K562 (cell line): ENCODE data around the gene C17orf113. TPM values are rescaled to one million over a fixed set of nuclear protein-coding genes. Genes with fewer than 3 reads are reported as not detected.

ENCODE experiments used
- ATAC-seq: fragments of 200-7000 bp; cut with Tn5 transposase; 3 replicates; pipeline ENCODE4 v1.9.1; 2020; ENCODE audit warnings: moderate library complexity
- BruUV-seq: library from RNA; stranded (reverse); fragments of 400-500 nt; replicated peaks from 2 replicates; lab custom pipeline; 2021; lab: Mats Ljungman, UMichigan
- CTCF ChIA-PET: fragments of 300-600 bp; formaldehyde crosslinking; extraction: SDS; loops from one replicate; lab custom pipeline; 2021; ENCODE audit warnings: low intra/inter-chr PET ratio; lab: Yijun Ruan, JAX
- POLR2A ChIA-PET: fragments of 300-600, 350-650 bp; sonication (Branson Sonifier 250); formaldehyde crosslinking; extraction: SDS; loops from one replicate; lab custom pipeline; 2021; ENCODE audit warnings: antibody characterized with exemption, inconsistent platforms; lab: Yijun Ruan, JAX
- DNase-seq, 4 experiments: peaks; one replicate each; pipeline versions ENCODE4 v3.0.0 to v3.0.0-alpha.2; 2011 to 2018; ENCODE audit warnings: low spot score in 3 of 4, mixed read lengths in 3 of 4; ENCODE audit errors: extremely low read depth in 1 of 4
- FAIRE-seq: peaks from 2 replicates; lab custom pipeline; 2011; peaks lifted over from hg19 to GRCh38; lab: Jason Lieb, UNC
- H2AFZ ChIP-seq: 2 replicates; pipeline ENCODE4 v1.6.0; 2011; ENCODE audit warnings: low read depth, low read length, control low read depth, inconsistent platforms
- H3K27ac ChIP-seq: fragments of 200-600 bp; 3 replicates; pipeline ENCODE4 v1.8.0; 2011; ENCODE audit warnings: low read depth, mild to moderate bottlenecking, control low read depth, inconsistent platforms, low read length, moderate library complexity, mixed read lengths; ENCODE audit errors: extremely low read depth
- H3K27me3 ChIP-seq, 2 experiments: fragments of 300-600 bp in 1 of 2; 2 replicates in 1 of 2; 3 replicates in 1 of 2; pipeline versions ENCODE4 v1.6.0 to v1.8.0; 2011; ENCODE audit warnings: inconsistent platforms in 2 of 2, low read length in 2 of 2, mild to moderate bottlenecking in 1 of 2, mixed read lengths in 1 of 2, moderate library complexity in 1 of 2; ENCODE audit not compliant: control insufficient read depth in 2 of 2, insufficient read depth in 2 of 2
- H3K36me3 ChIP-seq: fragments of 300-600 bp; 3 replicates; pipeline ENCODE4 v1.8.0; 2011; ENCODE audit warnings: mild to moderate bottlenecking, low read length, inconsistent platforms; ENCODE audit not compliant: control insufficient read depth, insufficient read depth
- H3K4me1 ChIP-seq, 2 experiments: fragments of 200-600 bp in 1 of 2; replicated peaks in 1 of 2; 2 replicates in 1 of 2; 3 replicates in 1 of 2; pipeline versions ENCODE4 v1.5.1 to v1.8.0; 2011; ENCODE audit warnings: inconsistent platforms in 2 of 2, low read length in 2 of 2, mild to moderate bottlenecking in 1 of 2, mixed read lengths in 1 of 2, moderate library complexity in 1 of 2; ENCODE audit not compliant: control insufficient read depth in 2 of 2, insufficient read depth in 2 of 2
- H3K4me2 ChIP-seq: 2 replicates; pipeline ENCODE4 v1.6.1; 2011; ENCODE audit warnings: low read length, control low read depth, inconsistent platforms, mixed read lengths; ENCODE audit not compliant: insufficient read depth
- H3K4me3 ChIP-seq: fragments of 200-600 bp; sonication (generic), shearing (Covaris generic); 2 replicates; pipeline ENCODE4 v1.5.1; 2016; ENCODE audit warnings: control low read depth, inconsistent platforms
- H3K79me2 ChIP-seq: fragments of 200-600 bp; 3 replicates; pipeline ENCODE4 v1.8.0; 2011; ENCODE audit warnings: low read length, inconsistent platforms; ENCODE audit not compliant: control insufficient read depth, insufficient read depth
- H3K9ac ChIP-seq, 2 experiments: 2 replicates each; pipeline versions ENCODE4 v1.6.0 to v1.6.1; 2011; ENCODE audit warnings: low read depth in 2 of 2, low read length in 2 of 2, control low read depth in 1 of 2, inconsistent platforms in 1 of 2, mild to moderate bottlenecking in 1 of 2, mixed read lengths in 1 of 2; ENCODE audit not compliant: insufficient read depth in 1 of 2
- H3K9me1 ChIP-seq: one replicate; pipeline ENCODE4 v1.6.0; 2011; ENCODE audit warnings: inconsistent platforms, mild to moderate bottlenecking, low read length, moderate library complexity; ENCODE audit not compliant: control insufficient read depth, insufficient read depth
- H3K9me3 ChIP-seq: replicated peaks from 2 replicates; pipeline ENCODE4 v1.5.1; 2011; ENCODE audit warnings: low read depth, low read length, inconsistent platforms; ENCODE audit not compliant: control insufficient read depth, insufficient read depth
- H4K20me1 ChIP-seq: replicated peaks from 2 replicates; pipeline ENCODE4 v1.6.1; 2011; ENCODE audit warnings: low read length, inconsistent platforms, mixed read lengths; ENCODE audit not compliant: control insufficient read depth, insufficient read depth
- ASH1L ChIP-seq: fragments of 450-650 bp; IDR thresholded peaks from 2 replicates; pipeline ENCODE4 v1.6.1; 2018; ENCODE audit warnings: borderline replicate concordance, mild to moderate bottlenecking, low read depth; ENCODE audit not compliant: partially characterized antibody
- LEF1 ChIP-seq: fragments of 450-650 bp; IDR thresholded peaks from 2 replicates; pipeline ENCODE4 v1.6.1; 2016; ENCODE audit warnings: mild to moderate bottlenecking
- NFYB ChIP-seq: IDR thresholded peaks from 2 replicates; pipeline ENCODE4 v1.6.1; 2011; ENCODE audit warnings: mild to moderate bottlenecking, moderate library complexity; ENCODE audit not compliant: insufficient read length; ENCODE audit errors: extremely low read depth
- RBM25 ChIP-seq: fragments of 200-400 bp; formaldehyde crosslinking; IDR thresholded peaks from 2 replicates; pipeline ENCODE4 v1.6.1; 2018; ENCODE audit warnings: low read length, low read depth, moderate library complexity; ENCODE audit not compliant: severe bottlenecking
- RFX1 ChIP-seq: fragments of 450-650 bp; IDR thresholded peaks from 2 replicates; pipeline ENCODE4 v1.6.1; 2016; ENCODE audit warnings: mild to moderate bottlenecking, moderate library complexity
- SRSF9 ChIP-seq: fragments of 200-400 bp; formaldehyde crosslinking; IDR thresholded peaks from 2 replicates; pipeline ENCODE4 v1.6.1; 2017; ENCODE audit warnings: low read depth, low read length, borderline replicate concordance
- ZNF143 ChIP-seq: sonication (generic); formaldehyde crosslinking; IDR thresholded peaks from 2 replicates; pipeline ENCODE4 v1.9.0; 2022; ENCODE audit warnings: mild to moderate bottlenecking, missing genetic modification reagents
- WGBS: fragments of 100-300 bp; shearing (Covaris generic); methylation state at CpG from one replicate; pipeline ENCODE4 v1.1.6; 2016; ENCODE audit warnings: low coverage, mixed read lengths; ENCODE audit not compliant: insufficient coverage; ENCODE audit errors: missing lambda C conversion rate; 5-methylcytosine and 5-hydroxymethylcytosine counted together
- in situ Hi-C: fragments of 300-500 bp; cut with MboI; formaldehyde crosslinking; loops from 4 replicates; pipeline ENCODE4 v1.15.0; 2018; ENCODE audit warnings: inconsistent platforms, mixed read lengths
- intact Hi-C: fragments of 100-400 bp; cut with micrococcal nuclease; formaldehyde crosslinking; loops from 2 replicates; pipeline ENCODE4 v1.14.2; 2022
- polyA plus RNA-seq, 8 experiments: library from polyadenylated mRNA; depleted of rRNA in 4 of 8; stranded (reverse) in 5 of 8; unstranded in 3 of 8; fragments of >200 nt; fragmentation: Nextera tagmentation in 2 of 8; fragmentation: Illumina TruSeq in 1 of 8; extraction: Ambion mirVana in 2 of 8; extraction: Trizol in 1 of 8; gene quantifications; 2 replicates each; pipeline versions ENCODE4 v1.2.1 to v1.2.3, GENCODE V29; 2011 to 2014; ENCODE audit warnings: inconsistent platforms in 1 of 8, missing spikeins in 1 of 8
- total RNA-seq, 7 experiments: library from RNA; depleted of rRNA in 6 of 7; stranded (reverse); fragments of >200 nt in 6 of 7; fragmentation: Illumina TruSeq in 2 of 7; extraction: Trizol in 2 of 7; gene quantifications; 2 replicates each; pipeline versions ENCODE4 v1.2.1 to v1.2.3, GENCODE V29; 2011 to 2021; ENCODE audit warnings: low replicate concordance in 1 of 7
- TF ChIP-seq, protein P1 (sequence below): fragments of 450-650 bp; IDR thresholded peaks from 2 replicates; pipeline ENCODE4 v1.6.1; 2016
- TF ChIP-seq, protein P2 (sequence below): fragments of 150-350 bp; IDR thresholded peaks from 2 replicates; pipeline ENCODE4 v1.6.1; 2014; ENCODE audit warnings: low read depth, mild to moderate bottlenecking, low read length, borderline replicate concordance

C17orf113 gene
- total and polyA plus RNA-seq, 9 of the 15 experiments (the other 6 are each of a cell fraction or from before 2014, with no cell fraction given), result 0.10 to 1.2 (median 0.31) TPM

DNA sequence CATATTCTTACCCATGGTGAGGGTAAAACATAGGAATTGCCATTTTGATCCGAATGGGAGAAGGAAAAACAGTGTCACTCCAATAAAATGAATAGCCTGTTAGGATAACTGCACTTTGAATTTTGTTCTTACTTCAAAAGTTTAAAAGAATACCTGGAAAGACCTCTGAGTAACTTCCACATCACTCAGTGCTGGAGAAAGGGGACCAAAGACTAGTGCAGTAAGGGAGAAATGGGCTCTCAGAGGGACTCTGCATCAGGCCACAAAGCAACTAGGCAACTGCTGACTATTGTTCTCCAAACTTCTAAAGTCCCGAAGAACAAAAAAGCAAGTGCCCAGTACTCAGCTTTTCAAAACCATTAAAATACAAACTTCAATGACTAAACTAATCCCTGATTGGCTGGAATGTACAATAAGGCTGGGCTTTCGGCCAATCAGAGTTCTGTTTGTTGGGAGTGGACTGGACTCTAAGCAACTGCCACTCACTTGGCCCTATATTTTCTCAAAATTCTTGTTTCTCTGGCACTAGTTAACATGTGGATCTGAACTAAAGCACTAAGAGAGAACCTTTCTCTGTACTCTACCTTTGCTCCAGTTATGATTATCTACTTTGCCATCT is 39.4 kb downstream of the C17orf113 start:
- Histone ChIP-seq H3K27me3 (no peaks in the 10 kb centered on the region), H4K20me1 (peaks cover 22% of the 10 kb centered on the region), H3K9ac (peak overlapping the region in 1 of 2 experiments; percentile 2; a peak in 1 of 4 replicates), H3K9me3 (no peaks in the 10 kb centered on the region), H3K9me1 (no peaks in the 10 kb centered on the region), H3K36me3 (peaks cover 60% of the 10 kb centered on the region), H3K4me2 (no peak overlapping the region), H3K4me3 (no peak overlapping the region), H3K27ac (peak overlapping the region; percentile 29; the same call in 2 of the 3 replicates), H3K79me2 (peaks cover 98% of the 10 kb centered on the region), H3K4me1 (peaks cover 5 to 24% of the 10 kb centered on the region in 2 experiments; a peak in 3 of 5 replicates)
- ChIA-PET CTCF (no interaction called here), POLR2A (interaction anchor here (0.8 to 1.0 kb wide), 2 partner anchors 18 to 22 kb away, joined by 3 read pairs; no protein-coding TSS in a partner anchor)
- FAIRE-seq, result peak; percentile 60
- no TSS peak for BruUV-seq
- in situ Hi-C loops (no loop called here), intact Hi-C loops (no loop called here)
- peak; percentile 73 for ATAC-seq
- peak; percentile 18 for TF ChIP-seq RBM25
- TF ChIP-seq SRSF9, result no peak
- TF ChIP-seq, protein P1, sequence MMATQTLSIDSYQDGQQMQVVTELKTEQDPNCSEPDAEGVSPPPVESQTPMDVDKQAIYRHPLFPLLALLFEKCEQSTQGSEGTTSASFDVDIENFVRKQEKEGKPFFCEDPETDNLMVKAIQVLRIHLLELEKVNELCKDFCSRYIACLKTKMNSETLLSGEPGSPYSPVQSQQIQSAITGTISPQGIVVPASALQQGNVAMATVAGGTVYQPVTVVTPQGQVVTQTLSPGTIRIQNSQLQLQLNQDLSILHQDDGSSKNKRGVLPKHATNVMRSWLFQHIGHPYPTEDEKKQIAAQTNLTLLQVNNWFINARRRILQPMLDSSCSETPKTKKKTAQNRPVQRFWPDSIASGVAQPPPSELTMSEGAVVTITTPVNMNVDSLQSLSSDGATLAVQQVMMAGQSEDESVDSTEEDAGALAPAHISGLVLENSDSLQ, result peak; percentile 41; the same call in 1 of the 2 replicates
- TF ChIP-seq ASH1L, result peak; percentile 52
- TF ChIP-seq NFYB, result peak; percentile 33
- TF ChIP-seq RFX1, result peak; percentile 20; the same call in 1 of the 2 replicates
- TF ChIP-seq ZNF143 (CRISPR knock-in tag), result no peak
- TF ChIP-seq, protein P2, sequence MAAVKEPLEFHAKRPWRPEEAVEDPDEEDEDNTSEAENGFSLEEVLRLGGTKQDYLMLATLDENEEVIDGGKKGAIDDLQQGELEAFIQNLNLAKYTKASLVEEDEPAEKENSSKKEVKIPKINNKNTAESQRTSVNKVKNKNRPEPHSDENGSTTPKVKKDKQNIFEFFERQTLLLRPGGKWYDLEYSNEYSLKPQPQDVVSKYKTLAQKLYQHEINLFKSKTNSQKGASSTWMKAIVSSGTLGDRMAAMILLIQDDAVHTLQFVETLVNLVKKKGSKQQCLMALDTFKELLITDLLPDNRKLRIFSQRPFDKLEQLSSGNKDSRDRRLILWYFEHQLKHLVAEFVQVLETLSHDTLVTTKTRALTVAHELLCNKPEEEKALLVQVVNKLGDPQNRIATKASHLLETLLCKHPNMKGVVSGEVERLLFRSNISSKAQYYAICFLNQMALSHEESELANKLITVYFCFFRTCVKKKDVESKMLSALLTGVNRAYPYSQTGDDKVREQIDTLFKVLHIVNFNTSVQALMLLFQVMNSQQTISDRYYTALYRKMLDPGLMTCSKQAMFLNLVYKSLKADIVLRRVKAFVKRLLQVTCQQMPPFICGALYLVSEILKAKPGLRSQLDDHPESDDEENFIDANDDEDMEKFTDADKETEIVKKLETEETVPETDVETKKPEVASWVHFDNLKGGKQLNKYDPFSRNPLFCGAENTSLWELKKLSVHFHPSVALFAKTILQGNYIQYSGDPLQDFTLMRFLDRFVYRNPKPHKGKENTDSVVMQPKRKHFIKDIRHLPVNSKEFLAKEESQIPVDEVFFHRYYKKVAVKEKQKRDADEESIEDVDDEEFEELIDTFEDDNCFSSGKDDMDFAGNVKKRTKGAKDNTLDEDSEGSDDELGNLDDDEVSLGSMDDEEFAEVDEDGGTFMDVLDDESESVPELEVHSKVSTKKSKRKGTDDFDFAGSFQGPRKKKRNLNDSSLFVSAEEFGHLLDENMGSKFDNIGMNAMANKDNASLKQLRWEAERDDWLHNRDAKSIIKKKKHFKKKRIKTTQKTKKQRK, result no peak
- no peak for TF ChIP-seq LEF1
- TF ChIP-seq, all 486 proteins: peak for 5
- H2AFZ ChIP-seq, result no peak overlapping the region
- peak; percentile 58 to 95 (median 92) for DNase-seq
- 89% methylated on average over 3 of the region's 3 CpGs for WGBS
